DMS79 treated with DMSO at 0.1 percent for 48 hours (cell line): ENCODE results near the gene IL34.

ENCODE experiments used
- DNase-seq: peaks from one replicate; lab custom pipeline; 2025; lab: John Stamatoyannopoulos, UW

The IL34 gene

GRCh38 chr16:70702624-70703023 is 56.3 kb downstream of the IL34 start:
- DNase-seq, result peak; percentile 8

GRCh38 chr16:70703041-70703834 is 56.9 kb downstream of the IL34 start:
- DNase-seq, result no peak

- DNase-seq, result no peak
Observed at GRCh38 chr16:70703835-70704381, 57.5 kb downstream of the IL34 start.

GRCh38 chr16:70704586-70704985 is 58.2 kb downstream of the IL34 start:
- DNase-seq, result no peak

- DNase-seq, result no peak
Observed at GRCh38 chr16:70705056-70705455, 58.7 kb downstream of the IL34 start.

GRCh38 chr16:70706948-70707465 is 60.6 kb downstream of the IL34 start:
- DNase-seq, result no peak

GRCh38 chr16:70708366-70709246 is 62.2 kb downstream of the IL34 start:
- no peak for DNase-seq

GRCh38 chr16:70709457-70709856 is 63.1 kb downstream of the IL34 start:
- no peak for DNase-seq

GRCh38 chr16:70709942-70710341 is 63.6 kb downstream of the IL34 start:
- no peak for DNase-seq
